ENCODE data around the gene CHN2.

Gene CHN2

GRCh38 chr7:29469976-29470557, 275.5 kb downstream of the CHN2 start:
- no peak for DNase-seq (ENCODE audit: low read depth)

- DNase-seq (ENCODE audit: low read depth) = no peak
Observed at GRCh38 chr7:29471444-29472138, 277.0 kb downstream of the CHN2 start.

GRCh38 chr7:29476916-29477315, 282.3 kb downstream of the CHN2 start:
- no peak for DNase-seq (ENCODE audit: low read depth)

- no peak for DNase-seq (ENCODE audit: low read depth)
Observed at GRCh38 chr7:29478226-29478625, 283.7 kb downstream of the CHN2 start.

- no peak for DNase-seq (ENCODE audit: low read depth)
Observed at GRCh38 chr7:29478687-29479240, 284.2 kb downstream of the CHN2 start.

- no peak for DNase-seq (ENCODE audit: low read depth)
Observed at GRCh38 chr7:29479301-29480200, 285.0 kb downstream of the CHN2 start.

- no peak for DNase-seq (ENCODE audit: low read depth)
Observed at GRCh38 chr7:29480451-29480850, 285.9 kb downstream of the CHN2 start.

- no peak for DNase-seq (ENCODE audit: low read depth)
Observed at GRCh38 chr7:29480934-29481651, 286.5 kb downstream of the CHN2 start.

- no peak for DNase-seq (ENCODE audit: low read depth)
Observed at GRCh38 chr7:29482056-29482455, 287.5 kb downstream of the CHN2 start.

GRCh38 chr7:29483219-29484104, 288.9 kb downstream of the CHN2 start:
- no peak for DNase-seq (ENCODE audit: low read depth)

- DNase-seq (ENCODE audit: low read depth) = no peak
Observed at GRCh38 chr7:29484280-29484679, 289.7 kb downstream of the CHN2 start.

- DNase-seq (ENCODE audit: low read depth) = no peak
Observed at GRCh38 chr7:29485339-29486190, 291.0 kb downstream of the CHN2 start.

- no peak for DNase-seq (ENCODE audit: low read depth)
Observed at GRCh38 chr7:29486191-29486700, 291.7 kb downstream of the CHN2 start.

- DNase-seq (ENCODE audit: low read depth) = no peak
Observed at GRCh38 chr7:29487424-29487823, 292.8 kb downstream of the CHN2 start.

- DNase-seq (ENCODE audit: low read depth) = no peak
Observed at GRCh38 chr7:29488203-29488970, 293.8 kb downstream of the CHN2 start.

- DNase-seq (ENCODE audit: low read depth) = no peak
Observed at GRCh38 chr7:29488977-29489376, 294.4 kb downstream of the CHN2 start.

- no peak for DNase-seq (ENCODE audit: low read depth)
Observed at GRCh38 chr7:29490094-29490607, 295.6 kb downstream of the CHN2 start.

- DNase-seq (ENCODE audit: low read depth) = no peak
Observed at GRCh38 chr7:29494350-29494749, 299.8 kb downstream of the CHN2 start.

- DNase-seq (ENCODE audit: low read depth) = no peak
Observed at GRCh38 chr7:29495653-29496052, 301.1 kb downstream of the CHN2 start.
